ENCODE measurements around the gene APELA.

DNA sequence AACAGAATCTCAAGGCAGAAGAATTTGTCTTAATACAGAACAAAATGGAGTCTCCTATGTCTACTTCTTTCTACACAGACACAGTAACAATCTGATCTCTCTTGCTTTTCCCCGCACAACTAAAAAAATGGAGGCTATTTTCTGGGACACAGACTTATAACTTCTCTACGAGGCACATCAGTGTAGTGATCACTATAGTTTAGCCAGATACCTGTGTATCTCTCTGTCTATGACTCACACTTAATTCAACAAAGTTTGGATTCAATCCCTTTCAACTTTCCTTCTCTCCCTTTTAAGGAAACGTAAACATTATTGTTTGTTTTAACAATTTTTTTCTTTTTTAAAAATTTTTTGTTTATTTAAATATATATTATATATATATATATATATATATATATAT, 29.4 kb downstream of the APELA start:
- TF ChIP-seq, protein P1, sequence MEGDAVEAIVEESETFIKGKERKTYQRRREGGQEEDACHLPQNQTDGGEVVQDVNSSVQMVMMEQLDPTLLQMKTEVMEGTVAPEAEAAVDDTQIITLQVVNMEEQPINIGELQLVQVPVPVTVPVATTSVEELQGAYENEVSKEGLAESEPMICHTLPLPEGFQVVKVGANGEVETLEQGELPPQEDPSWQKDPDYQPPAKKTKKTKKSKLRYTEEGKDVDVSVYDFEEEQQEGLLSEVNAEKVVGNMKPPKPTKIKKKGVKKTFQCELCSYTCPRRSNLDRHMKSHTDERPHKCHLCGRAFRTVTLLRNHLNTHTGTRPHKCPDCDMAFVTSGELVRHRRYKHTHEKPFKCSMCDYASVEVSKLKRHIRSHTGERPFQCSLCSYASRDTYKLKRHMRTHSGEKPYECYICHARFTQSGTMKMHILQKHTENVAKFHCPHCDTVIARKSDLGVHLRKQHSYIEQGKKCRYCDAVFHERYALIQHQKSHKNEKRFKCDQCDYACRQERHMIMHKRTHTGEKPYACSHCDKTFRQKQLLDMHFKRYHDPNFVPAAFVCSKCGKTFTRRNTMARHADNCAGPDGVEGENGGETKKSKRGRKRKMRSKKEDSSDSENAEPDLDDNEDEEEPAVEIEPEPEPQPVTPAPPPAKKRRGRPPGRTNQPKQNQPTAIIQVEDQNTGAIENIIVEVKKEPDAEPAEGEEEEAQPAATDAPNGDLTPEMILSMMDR (IDR thresholded peaks at IDR 0.05; ENCODE audit: low read length): no peak
- no peak for TF ChIP-seq EZH2 (IDR thresholded peaks at IDR 0.05; ENCODE audit: borderline replicate concordance, low read length)

Data from OCI-LY1 (cell line).